K562 (cell line): ENCODE measurements around the gene SYK. TPM values are rescaled to one million over a fixed set of nuclear protein-coding genes. Genes with fewer than 3 reads are reported as not detected.

Source experiments
- ATAC-seq: fragments of 200-7000 bp; cut with Tn5 transposase; 3 replicates; pipeline ENCODE4 v1.9.1; 2020; ENCODE audit warnings: moderate library complexity
- BruUV-seq: library from RNA; stranded (reverse); fragments of 400-500 nt; replicated peaks from 2 replicates; lab custom pipeline; 2021; lab: Mats Ljungman, UMichigan
- CTCF ChIA-PET: fragments of 300-600 bp; formaldehyde crosslinking; extraction: SDS; loops from one replicate; lab custom pipeline; 2021; ENCODE audit warnings: low intra/inter-chr PET ratio; lab: Yijun Ruan, JAX
- POLR2A ChIA-PET: fragments of 300-600, 350-650 bp; sonication (Branson Sonifier 250); formaldehyde crosslinking; extraction: SDS; loops from one replicate; lab custom pipeline; 2021; ENCODE audit warnings: antibody characterized with exemption, inconsistent platforms; lab: Yijun Ruan, JAX
- DNase-seq, 4 experiments: peaks; one replicate each; pipeline versions ENCODE4 v3.0.0 to v3.0.0-alpha.2; 2011 to 2018; ENCODE audit warnings: low spot score in 3 of 4, mixed read lengths in 3 of 4; ENCODE audit errors: extremely low read depth in 1 of 4
- FAIRE-seq: peaks from 2 replicates; lab custom pipeline; 2011; peaks lifted over from hg19 to GRCh38; lab: Jason Lieb, UNC
- H2AFZ ChIP-seq: 2 replicates; pipeline ENCODE4 v1.6.0; 2011; ENCODE audit warnings: low read depth, low read length, control low read depth, inconsistent platforms
- H3K27ac ChIP-seq: fragments of 200-600 bp; 3 replicates; pipeline ENCODE4 v1.8.0; 2011; ENCODE audit warnings: low read depth, mild to moderate bottlenecking, control low read depth, inconsistent platforms, low read length, moderate library complexity, mixed read lengths; ENCODE audit errors: extremely low read depth
- H3K27me3 ChIP-seq, 2 experiments: fragments of 300-600 bp in 1 of 2; 2 replicates in 1 of 2; 3 replicates in 1 of 2; pipeline versions ENCODE4 v1.6.0 to v1.8.0; 2011; ENCODE audit warnings: inconsistent platforms in 2 of 2, low read length in 2 of 2, mild to moderate bottlenecking in 1 of 2, mixed read lengths in 1 of 2, moderate library complexity in 1 of 2; ENCODE audit not compliant: control insufficient read depth in 2 of 2, insufficient read depth in 2 of 2
- H3K36me3 ChIP-seq: fragments of 300-600 bp; 3 replicates; pipeline ENCODE4 v1.8.0; 2011; ENCODE audit warnings: mild to moderate bottlenecking, low read length, inconsistent platforms; ENCODE audit not compliant: control insufficient read depth, insufficient read depth
- H3K4me1 ChIP-seq, 2 experiments: fragments of 200-600 bp in 1 of 2; replicated peaks in 1 of 2; 2 replicates in 1 of 2; 3 replicates in 1 of 2; pipeline versions ENCODE4 v1.5.1 to v1.8.0; 2011; ENCODE audit warnings: inconsistent platforms in 2 of 2, low read length in 2 of 2, mild to moderate bottlenecking in 1 of 2, mixed read lengths in 1 of 2, moderate library complexity in 1 of 2; ENCODE audit not compliant: control insufficient read depth in 2 of 2, insufficient read depth in 2 of 2
- H3K4me2 ChIP-seq: 2 replicates; pipeline ENCODE4 v1.6.1; 2011; ENCODE audit warnings: low read length, control low read depth, inconsistent platforms, mixed read lengths; ENCODE audit not compliant: insufficient read depth
- H3K4me3 ChIP-seq: fragments of 200-600 bp; sonication (generic), shearing (Covaris generic); 2 replicates; pipeline ENCODE4 v1.5.1; 2016; ENCODE audit warnings: control low read depth, inconsistent platforms
- H3K79me2 ChIP-seq: fragments of 200-600 bp; 3 replicates; pipeline ENCODE4 v1.8.0; 2011; ENCODE audit warnings: low read length, inconsistent platforms; ENCODE audit not compliant: control insufficient read depth, insufficient read depth
- H3K9ac ChIP-seq, 2 experiments: 2 replicates each; pipeline versions ENCODE4 v1.6.0 to v1.6.1; 2011; ENCODE audit warnings: low read depth in 2 of 2, low read length in 2 of 2, control low read depth in 1 of 2, inconsistent platforms in 1 of 2, mild to moderate bottlenecking in 1 of 2, mixed read lengths in 1 of 2; ENCODE audit not compliant: insufficient read depth in 1 of 2
- H3K9me1 ChIP-seq: one replicate; pipeline ENCODE4 v1.6.0; 2011; ENCODE audit warnings: inconsistent platforms, mild to moderate bottlenecking, low read length, moderate library complexity; ENCODE audit not compliant: control insufficient read depth, insufficient read depth
- H3K9me3 ChIP-seq: replicated peaks from 2 replicates; pipeline ENCODE4 v1.5.1; 2011; ENCODE audit warnings: low read depth, low read length, inconsistent platforms; ENCODE audit not compliant: control insufficient read depth, insufficient read depth
- H4K20me1 ChIP-seq: replicated peaks from 2 replicates; pipeline ENCODE4 v1.6.1; 2011; ENCODE audit warnings: low read length, inconsistent platforms, mixed read lengths; ENCODE audit not compliant: control insufficient read depth, insufficient read depth
- ARID4B ChIP-seq: sonication (generic); formaldehyde crosslinking; IDR thresholded peaks from 2 replicates; pipeline ENCODE4 v1.8.0; 2022; ENCODE audit warnings: mild to moderate bottlenecking, missing genetic modification reagents
- BRF1 ChIP-seq: IDR thresholded peaks from 3 replicates; pipeline ENCODE4 v1.6.1; 2011; ENCODE audit warnings: borderline replicate concordance, mild to moderate bottlenecking; ENCODE audit not compliant: insufficient read length; ENCODE audit errors: extremely low read depth
- FOXO4 ChIP-seq: fragments of 450-650 bp; formaldehyde crosslinking; IDR thresholded peaks from 2 replicates; pipeline ENCODE4 v1.4.0; 2020; ENCODE audit warnings: mild to moderate bottlenecking, moderate library complexity
- HCFC1 ChIP-seq: IDR thresholded peaks from 2 replicates; pipeline ENCODE4 v1.6.1; 2012; ENCODE audit warnings: low read depth, low read length, improper control_type of control experiment
- HNRNPUL1 ChIP-seq: fragments of 200-400 bp; formaldehyde crosslinking; IDR thresholded peaks from 2 replicates; pipeline ENCODE4 v1.6.1; 2017; ENCODE audit warnings: low read length
- MCM2 ChIP-seq: fragments of 450-650 bp; IDR thresholded peaks from 2 replicates; pipeline ENCODE4 v1.6.1; 2017; ENCODE audit warnings: low read depth, mild to moderate bottlenecking
- PBX2 ChIP-seq, 2 experiments: IDR thresholded peaks in 1 of 2; conservative IDR thresholded peaks in 1 of 2; 2 replicates each; pipeline ENCODE4 v1.6.1; 2016; ENCODE audit warnings: low read depth in 2 of 2, mild to moderate bottlenecking in 1 of 2, missing compliant biosample characterization in 1 of 2, missing genetic modification characterization in 1 of 2, moderate library complexity in 1 of 2
- RNF219 ChIP-seq: fragments of 250-450 bp; sonication (Bioruptor Pico); IDR thresholded peaks from 2 replicates; pipeline ENCODE4 v1.5.0; 2022; ENCODE audit warnings: mild to moderate bottlenecking
- RUNX1 ChIP-seq: sonication (generic); IDR thresholded peaks from 2 replicates; pipeline ENCODE4 v1.6.1; 2016; ENCODE audit warnings: antibody characterized with exemption, low read depth
- ZNF41 ChIP-seq: fragments of 250-450 bp; sonication (Bioruptor Pico); conservative IDR thresholded peaks from 2 replicates; pipeline ENCODE4 v1.4.0; 2020; ENCODE audit warnings: mild to moderate bottlenecking
- ZNF561 ChIP-seq: fragments of 450-650 bp; formaldehyde crosslinking; conservative IDR thresholded peaks from 2 replicates; pipeline ENCODE4 v1.4.0; 2020; ENCODE audit warnings: mild to moderate bottlenecking, moderate library complexity
- ZNF57 ChIP-seq: fragments of 450-650 bp; formaldehyde crosslinking; IDR thresholded peaks from 2 replicates; pipeline ENCODE4 v1.4.0; 2020; ENCODE audit warnings: mild to moderate bottlenecking, moderate library complexity
- WGBS: fragments of 100-300 bp; shearing (Covaris generic); methylation state at CpG from one replicate; pipeline ENCODE4 v1.1.6; 2016; ENCODE audit warnings: low coverage, mixed read lengths; ENCODE audit not compliant: insufficient coverage; ENCODE audit errors: missing lambda C conversion rate; 5-methylcytosine and 5-hydroxymethylcytosine counted together
- in situ Hi-C: fragments of 300-500 bp; cut with MboI; formaldehyde crosslinking; loops from 4 replicates; pipeline ENCODE4 v1.15.0; 2018; ENCODE audit warnings: inconsistent platforms, mixed read lengths
- intact Hi-C: fragments of 100-400 bp; cut with micrococcal nuclease; formaldehyde crosslinking; loops from 2 replicates; pipeline ENCODE4 v1.14.2; 2022
- polyA plus RNA-seq, 8 experiments: library from polyadenylated mRNA; depleted of rRNA in 4 of 8; stranded (reverse) in 5 of 8; unstranded in 3 of 8; fragments of >200 nt; fragmentation: Nextera tagmentation in 2 of 8; fragmentation: Illumina TruSeq in 1 of 8; extraction: Ambion mirVana in 2 of 8; extraction: Trizol in 1 of 8; gene quantifications; 2 replicates each; pipeline versions ENCODE4 v1.2.1 to v1.2.3, GENCODE V29; 2011 to 2014; ENCODE audit warnings: inconsistent platforms in 1 of 8, missing spikeins in 1 of 8
- total RNA-seq, 7 experiments: library from RNA; depleted of rRNA in 6 of 7; stranded (reverse); fragments of >200 nt in 6 of 7; fragmentation: Illumina TruSeq in 2 of 7; extraction: Trizol in 2 of 7; gene quantifications; 2 replicates each; pipeline versions ENCODE4 v1.2.1 to v1.2.3, GENCODE V29; 2011 to 2021; ENCODE audit warnings: low replicate concordance in 1 of 7

The SYK gene
- total and polyA plus RNA-seq, 9 of the 15 experiments (the other 6 are each of a cell fraction or from before 2014, with no cell fraction given) = 3.9 to 32.7 (median 16.7) TPM

- no peak overlapping the region for H3K4me3 ChIP-seq
- H3K27ac ChIP-seq = no peak overlapping the region
- ATAC-seq (no peak), DNase-seq (no peak), FAIRE-seq (no peak)
- no peaks in the 10 kb centered on the region for H3K9me3 ChIP-seq
- no peaks in the 10 kb centered on the region for H3K79me2 ChIP-seq
- intact Hi-C loops (no loop called here), in situ Hi-C loops (loop anchor here (25.0 kb wide), 1 partner anchor 635 kb away; no protein-coding TSS in a partner anchor)
- H2AFZ ChIP-seq = no peak overlapping the region
- 0% methylated on average over 1 of the region's 1 CpG for WGBS
- H3K4me2 ChIP-seq = no peak overlapping the region
- CTCF ChIA-PET = no interaction called here
- no peaks in the 10 kb centered on the region for H3K9me1 ChIP-seq
- no peaks in the 10 kb centered on the region for H3K4me1 ChIP-seq
- H3K9ac ChIP-seq = no peak overlapping the region
- H4K20me1 ChIP-seq = no peaks in the 10 kb centered on the region
- H3K27me3 ChIP-seq = no peaks in the 10 kb centered on the region
- POLR2A ChIA-PET = interaction anchor here (1.1 kb wide), 1 partner anchor 13 kb away, joined by 4 read pairs; no protein-coding TSS in a partner anchor
- H3K36me3 ChIP-seq = no peaks in the 10 kb centered on the region
- BruUV-seq = no TSS peak
- TF ChIP-seq HCFC1 (no peak), HNRNPUL1 (no peak), ZNF41 (CRISPR knock-in tag) (no peak), MCM2 (no peak), ARID4B (no peak), RNF219 (no peak), FOXO4 (no peak), PBX2 (CRISPR knock-in tag; IDR thresholded peaks at IDR 0.05; ENCODE audit: low read depth) (no peak), PBX2 (tag; conservative IDR thresholded peaks at IDR 0.05; ENCODE audit: low read depth) (no peak), ZNF561 (CRISPR knock-in tag) (no peak), BRF1 (no peak), RUNX1 (no peak), ZNF57 (CRISPR knock-in tag) (no peak)
Measured at GRCh38 chr9:90772386-90772785, 29.2 kb upstream of the SYK start.
